OCI-LY7 (cell line): ENCODE measurements around the gene MTHFR. TPM values are rescaled to one million over a fixed set of nuclear protein-coding genes. Genes with fewer than 3 reads are reported as not detected.

Experiments
- BruUV-seq: library from RNA; stranded (reverse); fragments of 400-500 nt; replicated peaks from 2 replicates; lab custom pipeline; 2021; lab: Mats Ljungman, UMichigan
- CTCF ChIA-PET: fragments of 300-600 bp; sonication (Branson Sonifier 250); formaldehyde crosslinking; loops from one replicate; lab custom pipeline; 2022; ENCODE audit warnings: antibody characterized with exemption; ENCODE audit not compliant: unreplicated experiment; lab: Charles Lee
- POLR2A ChIA-PET: fragments of 300-600 bp; sonication (Branson Sonifier 250); formaldehyde crosslinking; loops from one replicate; lab custom pipeline; 2022; ENCODE audit warnings: antibody characterized with exemption; lab: Charles Lee
- DNase-seq: peaks from one replicate; pipeline ENCODE4 v3.0.0-alpha.2; 2015; ENCODE audit warnings: low spot score
- H2AFZ ChIP-seq: fragments of 200-600 bp; sonication (generic), shearing (Covaris generic); 2 replicates; pipeline ENCODE4 v1.6.1; 2014; ENCODE audit warnings: mild to moderate bottlenecking, antibody characterized with exemption, low read length, moderate library complexity
- H3K27ac ChIP-seq: fragments of 200-600 bp; sonication (generic); 2 replicates; pipeline ENCODE4 v1.5.1; 2014; ENCODE audit warnings: mixed run types, low read depth, mild to moderate bottlenecking, moderate library complexity, low read length, inconsistent platforms; ENCODE audit not compliant: poor library complexity, severe bottlenecking
- H3K36me3 ChIP-seq: fragments of 200-600 bp; sonication (generic); 2 replicates; pipeline ENCODE4 v1.6.1; 2014; ENCODE audit warnings: mild to moderate bottlenecking, antibody characterized with exemption, low read length, moderate library complexity, mixed read lengths; ENCODE audit not compliant: insufficient read depth
- H3K4me1 ChIP-seq: fragments of 200-600 bp; sonication (generic); 2 replicates; pipeline ENCODE4 v1.5.1; 2014; ENCODE audit warnings: mild to moderate bottlenecking, low read length; ENCODE audit not compliant: insufficient read depth, poor library complexity, severe bottlenecking
- H3K4me2 ChIP-seq: fragments of 200-600 bp; sonication (generic); 2 replicates; pipeline ENCODE4 v1.6.1; 2014; ENCODE audit warnings: mild to moderate bottlenecking, low read length
- H3K4me3 ChIP-seq: fragments of 200-600 bp; sonication (generic); 2 replicates; pipeline ENCODE4 v1.5.1; 2014; ENCODE audit warnings: mild to moderate bottlenecking, low read depth, low read length; ENCODE audit not compliant: poor library complexity, severe bottlenecking
- H3K79me2 ChIP-seq: fragments of 200-600 bp; sonication (generic); 2 replicates; pipeline ENCODE4 v1.6.1; 2016; ENCODE audit warnings: low read depth, mild to moderate bottlenecking, low read length, moderate library complexity, mixed read lengths; ENCODE audit not compliant: insufficient read depth
- H3K9me2 ChIP-seq: fragments of 200-600 bp; sonication (generic); 2 replicates; pipeline ENCODE4 v1.6.1; 2016; ENCODE audit warnings: mild to moderate bottlenecking, low read length, mixed read lengths; ENCODE audit not compliant: insufficient read depth
- H3K9me3 ChIP-seq: fragments of 200-600 bp; sonication (generic); 2 replicates; pipeline ENCODE4 v1.6.1; 2014; ENCODE audit warnings: mild to moderate bottlenecking, mixed run types, low read length, mixed read lengths
- H4K20me1 ChIP-seq: fragments of 200-600 bp; sonication (generic); 2 replicates; pipeline ENCODE4 v1.6.1; 2014; ENCODE audit warnings: mild to moderate bottlenecking, antibody characterized with exemption, low read length, moderate library complexity, mixed read lengths; ENCODE audit not compliant: insufficient read depth
- CTCF ChIP-seq: fragments of 200-600 bp; sonication (generic); conservative IDR thresholded peaks from 2 replicates; pipeline ENCODE4 v1.5.1; 2014; ENCODE audit warnings: mild to moderate bottlenecking, antibody characterized with exemption, low read length, moderate library complexity, mixed read lengths
- EZH2phosphoT487 ChIP-seq: fragments of 200-600 bp; sonication (generic); IDR thresholded peaks from 2 replicates; pipeline ENCODE4 v1.6.1; 2018; ENCODE audit warnings: low read depth, borderline replicate concordance, mild to moderate bottlenecking, mixed run types, antibody characterized with exemption, low read length, moderate library complexity, mixed read lengths
- intact Hi-C: fragments of 100-400 bp; cut with micrococcal nuclease; formaldehyde crosslinking; loops from one replicate; pipeline ENCODE4 v1.10.0; 2022; ENCODE audit not compliant: unreplicated experiment
- total RNA-seq, 2 experiments: library from RNA; depleted of rRNA in 1 of 2; stranded (reverse); fragments of >200 nt in 1 of 2; shearing (Covaris generic) in 1 of 2; gene quantifications; 2 replicates each; pipeline ENCODE4 v1.2.3, GENCODE V29; 2014 to 2022

Gene MTHFR
- total RNA-seq, 2 experiments from 2014 or later, result 31.6 to 54.6 TPM

DNA sequence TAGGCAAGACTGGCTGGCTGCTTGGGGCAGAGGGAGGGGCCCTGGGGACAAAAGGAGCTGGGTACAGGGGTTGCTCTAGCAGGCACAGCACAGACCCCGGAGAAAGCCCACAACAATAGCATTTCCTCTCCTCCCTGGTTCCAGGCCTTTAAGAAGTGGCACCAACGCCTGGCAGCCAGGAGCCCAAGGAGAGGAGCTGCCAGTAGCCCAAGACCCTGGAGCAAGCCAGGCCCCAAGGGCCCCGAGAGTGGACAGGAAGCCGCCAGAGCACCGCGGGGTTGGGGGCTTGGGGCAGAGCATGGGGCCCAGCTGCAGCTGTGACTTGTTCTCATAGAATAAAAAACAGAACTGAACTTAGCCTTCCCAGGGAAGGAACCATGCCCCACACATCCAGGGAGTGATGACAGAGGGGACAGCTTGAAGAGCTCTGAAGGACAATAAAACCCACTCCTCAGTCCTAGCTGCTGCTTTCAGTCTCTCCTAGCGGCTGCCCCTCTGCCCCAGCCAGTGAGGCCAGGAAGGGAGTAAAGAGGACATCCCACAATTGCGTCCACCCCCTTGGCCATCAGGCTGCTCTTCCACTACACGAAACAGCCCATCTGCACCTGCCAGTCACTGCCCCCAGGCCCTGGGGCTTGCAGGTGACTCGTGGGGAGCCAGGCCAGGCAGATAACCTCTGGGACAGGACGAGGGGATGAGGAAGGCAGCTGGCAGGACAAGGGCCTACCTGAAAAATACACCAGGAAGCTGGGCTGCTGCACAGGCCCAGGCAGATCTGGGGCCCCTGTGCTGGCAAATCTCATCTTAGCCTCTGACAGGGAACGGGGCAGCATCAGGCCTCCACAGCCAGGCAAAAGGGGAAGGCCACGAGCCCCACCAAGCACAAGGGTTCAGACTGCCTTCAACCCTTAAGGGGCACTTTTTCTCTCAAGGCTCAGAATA, 16.4 kb downstream of the MTHFR start:
- H3K27ac ChIP-seq, result no peak overlapping the region
- no peaks in the 10 kb centered on the region for H3K9me3 ChIP-seq
- no peaks in the 10 kb centered on the region for H4K20me1 ChIP-seq
- no peak for DNase-seq
- no peak for TF ChIP-seq CTCF
- no peak for TF ChIP-seq EZH2phosphoT487
- ChIA-PET POLR2A (no interaction called here), CTCF (no interaction called here)
- no peaks in the 10 kb centered on the region for H3K9me2 ChIP-seq
- peaks cover 23% of the 10 kb centered on the region for H3K4me1 ChIP-seq
- intact Hi-C loops, result no loop called here
- H2AFZ ChIP-seq, result no peak overlapping the region
- H3K4me3 ChIP-seq, result no peak overlapping the region
- no peak overlapping the region for H3K4me2 ChIP-seq
- H3K36me3 ChIP-seq, result peaks cover 21% of the 10 kb centered on the region; the same call in 1 of the 2 replicates
- no TSS peak for BruUV-seq
- no peaks in the 10 kb centered on the region for H3K79me2 ChIP-seq

- Histone ChIP-seq H3K4me1 (peaks cover 31% of the 10 kb centered on the region), H3K4me3 (no peak overlapping the region), H3K9me3 (no peaks in the 10 kb centered on the region), H3K27ac (no peak overlapping the region), H3K9me2 (no peaks in the 10 kb centered on the region), H3K4me2 (no peak overlapping the region), H4K20me1 (no peaks in the 10 kb centered on the region), H3K79me2 (no peaks in the 10 kb centered on the region), H2AFZ (no peak overlapping the region), H3K36me3 (peaks cover 13% of the 10 kb centered on the region; the same call in 1 of the 2 replicates)
- BruUV-seq, result no TSS peak
- DNase-seq, result no peak
- CTCF ChIA-PET, result no interaction called here
- no peak for TF ChIP-seq EZH2phosphoT487
- TF ChIP-seq CTCF, result no peak
- intact Hi-C loops, result no loop called here
- POLR2A ChIA-PET, result interaction anchor here (1.6 kb wide), 1 partner anchor 12 kb away, joined by 3 read pairs; no protein-coding TSS in a partner anchor
Measured at GRCh38 chr1:11788549-11789053, 17.2 kb downstream of the MTHFR start.
